ENCODE measurements around the gene PHF20. TPM values are rescaled to one million over a fixed set of nuclear protein-coding genes. Genes with fewer than 3 reads are reported as not detected.

Gene PHF20
- total and polyA plus RNA-seq, 12 donors: 23.4 to 44.7 (median 36.0) TPM

GRCh38 chr20:35738410-35739179 is 33.2 kb upstream of the PHF20 start:
- Histone ChIP-seq H3K27me3 (no peaks in the 10 kb centered on the region), H3K4me1 (peaks cover 6 to 81% (median 77%) of the 10 kb centered on the region in 9 donors), H3K36me3 (peaks cover 0 to 73% (median 60%) of the 10 kb centered on the region in 9 donors), H3K4me3 (peak overlapping the region in 4 of 10 donors; percentile 83 to 97 (median 87)), H3K9me3 (no peaks in the 10 kb centered on the region), H3K27ac (no peak overlapping the region)
- 36 to 42% methylated on average over 4 of the region's 4 CpGs for WGBS, 2 donors
- TF ChIP-seq CTCF (IDR thresholded peaks at IDR 0.05): no peak
- ATAC-seq: no peak
- intact Hi-C loops (cut with DNase I): loop anchor here in 5 of 10 donors (10.0 kb wide), 2 partner anchors 136 to 146 kb away; no protein-coding TSS in a partner anchor
- no peak for DNase-seq

- H3K9me3 ChIP-seq: no peaks in the 10 kb centered on the region
- H3K4me3 ChIP-seq: peak overlapping the region in 8 of 10 donors; percentile 2 to 97 (median 84)
- no peak for ATAC-seq
- intact Hi-C loops (cut with DNase I): loop anchor here in 7 of 10 donors (5.0 to 10.0 kb wide), 5 partner anchors 37 to 145 kb away; no protein-coding TSS in a partner anchor
- 26 to 36% methylated on average over 7 of the region's 7 CpGs for WGBS, 2 donors
- H3K27me3 ChIP-seq: no peaks in the 10 kb centered on the region
- peak in 5 of 9 donors; percentile 12 to 33 (median 14) for TF ChIP-seq CTCF (IDR thresholded peaks at IDR 0.05)
- peaks cover 0 to 64% (median 51%) of the 10 kb centered on the region in 9 donors for H3K36me3 ChIP-seq
- peak overlapping the region in 2 of 10 donors; percentile 0 to 99 for H3K27ac ChIP-seq
- peaks cover 6 to 80% (median 71%) of the 10 kb centered on the region in 9 donors for H3K4me1 ChIP-seq
- DNase-seq: no peak
Observed at GRCh38 chr20:35739294-35740163, 32.3 kb upstream of the PHF20 start.

GRCh38 chr20:35741892-35742740 is 29.7 kb upstream of the PHF20 start, which contains the start of gene RBM39:
Gene RBM39, minus strand, starts transcription at chr20:35742260. Its CDS starts 1,386 bp downstream, at chr20:35740874.
- 0 to 1% methylated on average over 63 to 66 of the region's 66 CpGs for WGBS, 2 donors

More at GRCh38 chr20:35741892-35742740, 29.7 kb upstream of the PHF20 start, which contains the start of gene RBM39:
- peak in 8 of 9 donors; percentile 39 to 75 (median 56) for TF ChIP-seq CTCF (IDR thresholded peaks at IDR 0.05)
- Histone ChIP-seq H3K9me3 (no peaks in the 10 kb centered on the region), H3K4me1 (peaks cover 3 to 60% (median 45%) of the 10 kb centered on the region in 9 donors), H3K27ac (peak within 1 kb of the TSS; percentile 97 to 100 (median 99)), H3K36me3 (peaks cover 0 to 38% (median 27%) of the 10 kb centered on the region in 9 donors), H3K27me3 (no peaks in the 10 kb centered on the region), H3K4me3 (peak within 1 kb of the TSS; percentile 82 to 97 (median 86))
- intact Hi-C loops (cut with DNase I): loop anchor here in 7 of 10 donors (1.0 to 5.0 kb wide), 9 partner anchors 27 to 143 kb away; partner anchors contain the start of gene PHF20 (in 1 of the 7)
- ATAC-seq (peak; percentile 94 to 97 (median 96)), DNase-seq (peak; percentile 99 to 100)
